ENCODE results near the gene FHIP1B.

- no peak for TF ChIP-seq EZH2phosphoT487 (IDR thresholded peaks at IDR 0.05; ENCODE audit: insufficient read depth, low read depth)
- no peak for TF ChIP-seq EZH2 (IDR thresholded peaks at IDR 0.05; ENCODE audit: insufficient read depth, poor library complexity, severe bottlenecking)
Measured at GRCh38 chr11:6216501-6216900, 17.9 kb downstream of the FHIP1B start.
